KG1 (cell line): ENCODE data around the gene EIF2S3.
"Not testable (repeated sequence)": the region's sequence is repeated elsewhere in the genome, so short reads cannot be mapped to it uniquely, and the experiment has no call there.

Experiments
- DNase-seq: peaks from one replicate; lab custom pipeline; 2025; lab: John Stamatoyannopoulos, UW

The EIF2S3 gene

DNA sequence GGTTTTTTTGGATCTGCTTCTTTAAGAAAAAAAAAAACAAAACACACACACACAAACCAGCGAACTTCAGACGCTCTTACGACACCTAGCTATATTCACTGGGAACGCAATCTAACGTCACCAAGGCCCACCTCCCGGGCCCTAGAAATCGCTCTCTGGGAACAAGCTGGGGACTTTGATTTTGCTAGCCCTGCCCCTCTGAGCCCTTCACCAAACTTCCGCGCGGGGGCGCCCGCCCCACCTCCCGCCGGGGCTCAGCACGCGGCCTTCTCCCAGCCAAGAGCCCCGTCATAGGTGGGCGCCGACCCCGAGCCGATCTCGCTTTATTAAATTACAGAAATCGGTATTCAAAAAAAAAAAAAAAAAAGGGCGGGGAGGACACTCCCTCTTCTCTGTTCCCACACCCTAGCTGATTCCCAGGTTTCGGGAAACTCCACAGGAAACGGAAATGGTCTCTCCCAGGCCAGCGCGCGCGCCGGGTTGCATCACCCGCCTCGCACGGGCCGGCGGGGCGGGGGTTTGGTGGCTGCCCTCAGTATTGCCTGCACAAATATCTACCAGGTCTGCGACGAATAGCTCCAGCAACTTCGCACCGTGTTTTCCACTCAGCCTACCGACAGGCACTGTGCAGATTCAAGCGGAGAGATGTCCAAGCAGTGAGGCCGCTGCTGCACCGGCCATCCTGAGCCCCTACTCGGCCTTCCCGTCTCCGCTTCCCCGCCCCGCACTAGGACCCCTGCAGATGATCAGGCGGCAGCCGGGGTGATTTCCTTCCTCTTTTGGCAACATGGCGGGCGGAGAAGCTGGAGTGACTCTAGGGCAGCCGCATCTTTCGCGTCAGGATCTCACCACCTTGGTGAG lies at the start of gene EIF2S3:
TSS of gene EIF2S3 (plus strand) at position 775 of the 861 bp plus-strand sequence. CDS start at position 788, 13 bp downstream.
- DNase-seq: peak; percentile 65

DNA sequence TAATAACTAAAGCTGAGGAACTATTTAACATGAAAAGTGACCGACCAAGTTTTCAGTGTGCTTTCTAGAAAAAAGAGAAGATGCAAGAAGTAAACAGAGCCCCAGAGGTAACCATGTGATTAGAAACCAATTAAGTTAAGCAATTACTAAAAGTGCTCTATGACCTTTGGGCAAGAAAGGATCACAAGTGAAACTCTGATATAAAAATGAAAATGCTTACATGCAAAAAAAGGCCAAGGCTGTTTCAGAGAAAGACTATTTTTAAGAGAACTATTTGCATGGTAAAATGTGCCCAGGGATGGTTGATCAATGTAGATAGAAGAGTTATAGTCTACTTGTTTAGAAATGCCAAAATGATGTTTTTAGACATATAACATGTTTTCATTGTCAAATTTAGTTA lies 49.7 kb upstream of the EIF2S3 start:
- no peak for DNase-seq

DNA sequence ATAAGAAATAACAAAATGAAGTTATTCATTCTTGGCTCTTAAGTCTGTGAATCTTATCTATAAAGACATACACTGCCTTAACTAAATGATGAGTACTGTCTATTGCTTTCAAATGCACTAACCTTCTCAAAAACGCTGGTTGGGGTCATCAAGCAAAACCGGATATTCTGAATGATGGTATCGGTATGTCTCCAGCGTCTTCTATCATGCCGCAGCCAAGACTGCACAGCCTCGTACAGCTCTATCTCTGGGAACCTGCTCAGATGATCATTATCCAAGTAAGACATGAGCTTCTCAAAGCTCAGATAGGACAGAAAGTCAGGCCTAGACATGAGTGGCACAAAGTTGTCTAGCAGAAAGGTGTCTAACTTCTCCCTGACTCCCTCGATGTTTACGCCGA lies 48.9 kb upstream of the EIF2S3 start:
- no peak for DNase-seq

DNA sequence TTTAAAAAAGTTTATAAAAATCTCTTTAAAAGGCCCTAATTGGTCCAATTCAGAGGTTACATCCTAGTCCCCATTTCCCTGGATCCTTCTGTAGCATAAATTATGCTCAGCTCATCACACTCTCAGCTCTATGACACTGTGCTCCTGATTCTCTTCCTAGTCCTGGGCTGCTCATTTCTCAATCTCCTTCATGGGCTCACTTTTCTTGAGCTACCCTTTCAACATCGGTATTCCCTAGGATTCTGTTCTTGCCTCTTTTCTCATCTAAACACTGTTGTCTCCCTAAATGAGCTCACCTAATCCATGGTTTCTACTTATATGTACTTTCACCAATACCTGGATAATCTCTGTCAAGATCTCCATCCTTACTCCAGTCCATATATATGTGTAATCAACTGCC lies 42.5 kb upstream of the EIF2S3 start:
- DNase-seq: no peak

DNA sequence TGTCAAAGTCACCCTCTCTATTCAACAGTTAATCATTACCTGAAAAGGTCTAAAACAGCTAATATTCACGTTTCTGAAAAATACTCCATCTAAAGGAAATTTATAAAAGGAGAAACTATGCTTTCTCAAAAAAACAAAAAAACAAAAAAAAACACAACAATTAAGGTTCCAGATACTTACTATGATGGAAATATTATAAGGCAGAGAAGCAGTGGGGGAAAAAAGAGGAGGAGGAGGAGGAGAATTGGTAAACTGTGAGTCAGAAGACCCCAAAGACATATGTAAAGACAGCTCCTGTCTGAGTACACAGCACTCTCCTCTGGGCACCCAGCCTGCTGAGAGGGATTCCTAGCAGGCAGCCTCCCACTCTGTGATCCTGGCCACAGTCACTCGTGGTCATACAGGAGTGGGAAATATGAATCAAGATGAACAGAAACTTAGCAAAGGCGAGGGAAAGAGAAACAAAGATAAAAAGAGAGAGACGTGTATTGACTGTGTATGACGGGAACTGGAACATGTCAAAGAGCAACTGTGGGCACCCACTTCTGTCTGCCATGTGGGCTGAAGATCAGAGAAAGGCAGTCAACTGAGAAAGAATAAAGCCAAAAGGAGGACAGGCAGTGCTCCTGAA lies 40.3 kb upstream of the EIF2S3 start:
- DNase-seq: no peak

DNA sequence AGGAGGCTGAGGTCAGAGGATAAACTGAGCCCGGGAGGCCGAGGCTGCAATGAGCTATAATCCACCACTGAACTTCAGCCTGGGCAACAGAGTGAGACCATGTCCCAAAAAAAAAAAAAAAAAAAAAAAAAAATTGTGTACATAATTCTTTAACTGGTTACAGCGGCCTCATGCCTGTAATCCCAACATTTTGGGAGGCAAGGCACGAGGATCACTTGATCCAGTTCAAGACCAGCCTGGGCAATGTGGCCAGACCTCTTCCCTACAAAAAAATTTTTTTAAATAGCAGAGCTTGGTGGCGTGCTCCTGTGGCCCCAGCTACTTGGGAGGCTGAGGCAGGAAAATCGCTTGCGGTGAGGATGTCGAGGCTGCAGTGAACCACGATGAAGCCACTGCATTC lies 37.1 kb upstream of the EIF2S3 start:
- DNase-seq: no peak

DNA sequence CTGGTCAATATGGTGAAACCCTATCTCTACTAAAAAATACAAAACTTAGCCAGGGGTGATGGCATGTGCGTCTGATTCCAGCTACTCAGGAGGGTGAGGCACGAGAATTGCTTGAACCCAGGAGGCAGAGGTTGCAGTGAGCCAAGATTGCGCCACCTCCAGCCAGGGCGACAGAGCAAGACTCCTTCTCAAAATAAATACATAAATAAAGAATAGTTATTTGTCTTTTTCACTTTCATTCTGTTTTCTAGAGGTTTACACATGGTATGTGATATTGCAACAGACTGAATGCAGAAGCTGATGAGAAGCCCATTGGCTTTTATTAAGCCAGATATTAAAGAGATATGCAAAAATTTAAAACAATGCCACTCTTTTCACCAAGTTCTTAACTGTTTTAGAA lies 35.9 kb upstream of the EIF2S3 start:
- no peak for DNase-seq

DNA sequence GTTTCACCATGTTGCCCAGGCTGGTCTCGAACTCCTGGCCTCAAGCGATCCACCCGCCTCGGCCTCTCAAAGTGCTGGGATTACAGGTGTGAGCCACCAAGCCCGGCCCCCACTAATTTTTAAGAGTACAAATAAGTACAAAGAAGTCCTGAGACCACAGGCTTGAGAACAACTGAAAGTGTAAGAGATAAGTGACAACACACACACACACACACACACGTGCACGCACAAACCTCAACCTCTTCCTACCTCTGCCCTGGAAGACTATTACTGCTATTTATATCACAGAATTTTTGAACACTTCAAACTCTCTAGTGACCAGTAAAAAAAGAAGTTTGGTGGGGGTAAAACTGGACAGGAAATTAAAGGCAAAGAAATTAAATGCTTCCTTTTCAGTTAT lies 35.3 kb upstream of the EIF2S3 start:
- DNase-seq: no peak

DNA sequence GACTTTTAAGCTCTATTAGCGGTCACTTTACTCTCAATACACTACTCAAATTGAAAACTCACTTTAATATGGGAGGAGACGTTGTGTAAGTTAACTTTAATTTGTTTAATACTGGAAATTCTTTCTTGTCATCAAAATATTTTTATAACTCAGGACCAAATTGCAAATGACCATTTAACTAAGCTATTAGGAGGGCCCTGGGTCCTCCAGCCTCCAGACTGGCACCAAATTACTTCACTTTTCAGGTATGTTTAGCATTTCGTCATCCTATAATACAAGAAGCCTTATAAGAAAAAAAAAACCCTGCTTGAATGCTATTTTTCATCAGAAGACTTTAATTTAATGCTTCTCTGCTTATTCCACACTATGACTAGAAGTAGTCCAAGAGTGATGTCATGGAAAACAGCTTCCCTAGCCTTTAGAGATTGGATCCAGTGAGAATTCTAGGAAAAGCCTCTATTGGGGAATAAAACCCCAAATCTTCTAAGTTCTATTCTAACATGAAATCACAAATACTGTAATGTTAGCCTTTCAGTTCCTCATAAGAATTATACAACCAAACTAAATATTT lies 34.4 kb upstream of the EIF2S3 start:
- no peak for DNase-seq

DNA sequence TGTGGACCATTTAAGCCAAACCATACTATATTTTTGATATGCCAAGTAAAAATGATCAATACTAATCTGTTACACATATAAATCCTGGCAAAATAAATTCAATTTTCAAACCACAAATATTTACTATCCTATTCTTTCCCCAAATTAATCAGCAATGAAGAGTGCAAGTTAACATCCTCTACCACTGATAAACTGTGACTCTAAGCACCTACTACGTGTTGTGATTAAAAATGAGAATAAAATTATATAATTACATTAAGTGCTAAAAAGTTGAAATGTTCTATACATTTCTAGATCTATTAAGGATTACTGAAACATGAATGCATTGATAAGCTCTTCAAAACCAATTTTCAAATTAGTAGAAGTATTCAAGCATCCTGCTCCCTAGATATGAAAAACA lies 31.2 kb upstream of the EIF2S3 start:
- no peak for DNase-seq

DNA sequence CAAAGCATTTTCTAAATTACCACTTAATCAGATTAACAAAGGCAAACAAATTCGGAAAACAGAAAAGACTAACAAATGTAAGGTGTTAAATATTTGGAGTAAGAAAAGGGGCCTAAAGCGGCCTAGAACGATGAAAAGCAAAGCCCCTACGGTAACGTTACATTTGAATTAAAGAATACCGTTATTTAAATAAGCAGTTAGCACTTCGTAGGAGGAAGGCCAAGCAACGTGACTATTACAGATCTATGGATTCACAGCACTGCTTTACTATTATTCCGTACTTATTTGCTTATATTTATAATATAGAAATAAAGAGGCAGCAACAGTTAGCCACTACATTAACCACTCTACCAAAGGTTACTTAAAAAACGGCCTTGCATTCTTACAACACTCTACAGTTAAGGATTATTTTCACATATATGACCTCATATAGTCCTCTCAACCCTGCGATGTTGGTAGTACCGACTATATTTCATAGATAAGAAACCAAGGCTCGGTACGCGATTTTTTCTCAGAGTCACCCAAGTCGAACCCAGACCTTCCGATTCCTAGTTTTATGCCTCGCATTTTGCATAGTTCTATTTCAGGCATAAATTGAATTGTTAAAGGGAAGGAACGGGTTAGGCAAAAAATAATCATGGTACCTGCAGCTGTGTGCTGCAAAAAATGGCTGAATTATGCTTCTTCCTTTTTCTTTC lies 30.6 kb upstream of the EIF2S3 start:
- no peak for DNase-seq

DNA sequence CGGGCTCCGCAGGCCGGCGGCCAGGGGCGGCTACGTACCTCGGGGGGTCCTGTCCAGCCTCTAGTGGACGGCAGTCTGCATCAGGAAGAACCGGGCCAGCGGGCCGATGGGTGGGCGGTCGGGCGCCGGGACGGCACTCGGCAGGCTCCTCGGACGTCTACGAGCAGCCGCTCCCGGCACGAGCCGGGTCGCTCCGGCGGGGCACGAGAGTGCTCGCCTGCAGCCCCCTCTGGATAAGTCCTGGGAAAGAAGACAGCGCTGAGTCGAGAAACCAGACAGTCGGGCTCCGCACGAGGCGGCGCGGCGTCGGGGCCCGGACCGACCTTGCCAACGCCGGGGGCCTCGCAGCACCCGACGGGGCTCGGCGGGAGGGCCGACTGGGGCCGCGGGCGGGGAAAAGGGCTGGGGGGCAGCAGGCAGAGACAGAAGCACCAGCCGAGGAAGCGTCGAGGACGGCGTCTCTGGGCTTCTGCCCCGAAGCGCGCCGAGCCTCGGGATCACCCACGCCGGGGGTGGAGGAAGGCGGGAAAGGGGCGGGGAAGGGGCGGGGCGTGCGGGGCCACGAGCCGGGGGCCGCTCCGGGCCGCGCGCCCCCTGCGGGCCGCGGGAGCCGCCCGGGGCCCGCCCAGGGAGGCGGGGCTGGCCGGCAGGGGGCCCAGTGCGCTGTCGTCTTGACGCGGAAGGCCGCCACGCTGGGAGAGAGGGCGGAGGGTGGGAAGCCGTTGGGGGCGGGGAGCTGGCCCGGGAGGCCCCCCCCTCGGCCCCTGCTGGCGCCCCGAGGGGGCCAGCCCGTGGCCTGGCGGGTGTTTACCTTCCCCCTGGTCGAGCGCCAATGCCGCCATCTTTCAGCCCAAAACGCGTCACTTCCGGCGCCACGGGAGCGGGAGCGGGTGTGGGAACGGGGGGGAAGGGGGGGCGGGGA lies 29.7 kb upstream of the EIF2S3 start:
- peak; percentile 70 for DNase-seq

DNA sequence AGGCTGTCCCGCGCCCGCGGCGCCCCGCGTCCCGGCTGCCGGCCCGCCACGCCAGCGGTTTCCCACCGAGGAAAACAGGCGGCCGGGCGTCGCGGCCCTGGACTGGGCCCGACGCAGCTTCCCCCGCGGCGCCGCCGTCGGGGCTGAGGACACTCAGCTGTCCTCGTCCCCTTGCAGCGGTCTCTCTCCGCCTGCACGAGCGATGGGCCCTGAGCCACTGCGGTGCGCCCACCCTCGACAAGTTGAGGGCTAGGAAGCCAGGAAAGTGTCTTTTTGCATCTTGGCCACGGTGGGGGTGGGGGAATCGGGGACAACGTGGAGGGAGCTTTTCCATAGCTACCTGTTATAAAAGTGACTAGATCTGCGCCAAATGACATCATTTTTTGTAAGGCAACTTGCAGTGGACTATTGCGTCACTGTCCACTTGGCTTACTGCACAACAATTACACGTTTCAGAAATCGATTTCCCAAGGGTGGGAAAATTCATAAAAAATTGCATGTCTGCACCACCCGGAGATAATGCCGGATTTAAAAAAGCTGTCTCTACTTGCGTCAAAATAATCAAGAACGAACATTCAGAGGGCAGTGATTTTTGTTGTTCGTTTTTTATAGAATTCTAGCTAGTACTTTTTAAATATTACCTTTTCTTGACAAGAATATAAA lies 28.9 kb upstream of the EIF2S3 start:
- peak; percentile 6 for DNase-seq

DNA sequence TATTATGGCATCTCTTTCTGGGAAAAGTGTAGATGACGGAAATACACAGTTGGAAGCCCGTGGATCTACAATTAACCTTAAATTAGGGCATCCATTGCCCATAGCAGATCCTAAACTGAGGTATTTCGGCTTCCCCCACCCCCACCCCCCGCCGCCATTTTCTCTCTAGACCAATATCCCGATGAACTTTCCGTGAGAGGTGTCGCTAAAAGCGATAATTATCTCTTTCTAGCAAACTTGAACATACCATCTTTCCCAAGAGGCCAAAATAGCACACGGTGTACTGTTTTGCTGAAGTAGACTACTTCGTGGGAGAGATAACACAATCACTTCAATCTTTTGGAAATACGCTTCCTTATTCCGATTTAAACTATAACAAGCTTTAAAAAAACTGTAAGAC lies 28.3 kb upstream of the EIF2S3 start:
- DNase-seq: no peak

DNA sequence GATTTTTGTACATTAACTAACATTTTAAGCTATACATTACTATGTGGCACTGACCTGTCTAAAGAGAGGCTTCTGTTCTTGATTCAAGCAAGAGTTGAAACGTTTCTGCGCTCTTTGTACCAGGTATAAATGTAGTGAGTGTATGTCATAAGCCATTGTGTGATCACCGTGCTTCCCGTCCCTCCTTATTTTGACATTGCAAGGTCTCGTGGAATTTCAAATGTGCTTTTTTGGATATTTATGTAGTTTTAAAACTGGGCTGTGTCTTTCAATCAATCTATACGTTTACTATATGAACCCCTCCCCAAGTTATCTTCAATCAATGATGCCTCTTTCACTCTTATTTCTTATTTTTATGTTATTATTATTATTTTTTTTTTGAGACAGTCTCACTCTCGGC lies 27.7 kb upstream of the EIF2S3 start, which contains the start of gene KLHL15:
TSS of gene KLHL15 (minus strand) at position 101 of the 400 bp plus-strand sequence. CDS start 20,493 bp downstream, outside the sequence.
- DNase-seq: no peak

DNA sequence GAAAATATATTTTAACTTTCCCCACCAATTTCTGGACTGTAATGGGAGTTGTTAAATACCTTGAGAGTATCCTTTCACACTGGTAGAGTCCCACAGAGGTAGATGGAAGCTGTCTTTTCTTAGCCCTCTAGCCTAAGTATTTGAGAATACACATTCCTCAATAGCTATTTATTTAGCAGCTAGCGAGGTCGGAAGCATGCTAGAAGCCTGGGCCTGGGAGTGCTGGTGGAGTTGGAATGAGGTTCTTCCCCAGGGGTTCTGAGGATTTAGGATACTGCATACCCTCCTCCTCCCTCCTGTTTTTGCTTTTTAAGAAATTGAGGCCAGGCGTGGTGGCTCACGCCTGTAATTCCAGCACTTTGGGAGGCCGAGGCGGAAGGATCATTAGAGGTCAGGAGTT lies 26.8 kb upstream of the EIF2S3 start:
- DNase-seq: no peak

DNA sequence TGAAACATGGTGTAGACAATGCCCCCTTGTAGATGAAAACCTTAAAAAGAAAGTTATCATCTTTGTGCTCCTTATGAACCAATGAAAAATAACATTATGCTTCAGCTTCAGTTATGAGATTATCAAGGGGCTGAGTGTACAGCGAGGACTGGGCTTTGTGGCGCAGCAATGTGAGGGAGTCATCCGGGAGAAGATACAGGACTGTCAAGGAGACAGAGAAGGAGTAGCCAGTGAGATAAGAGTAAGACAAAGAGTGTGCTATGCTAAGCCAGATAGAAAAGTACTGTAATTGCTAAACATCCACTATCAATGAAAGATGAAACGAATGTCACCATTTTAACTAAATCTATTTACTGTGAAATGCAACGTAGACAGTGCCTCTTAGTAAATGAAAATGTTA lies 24.2 kb upstream of the EIF2S3 start:
- DNase-seq: no peak

DNA sequence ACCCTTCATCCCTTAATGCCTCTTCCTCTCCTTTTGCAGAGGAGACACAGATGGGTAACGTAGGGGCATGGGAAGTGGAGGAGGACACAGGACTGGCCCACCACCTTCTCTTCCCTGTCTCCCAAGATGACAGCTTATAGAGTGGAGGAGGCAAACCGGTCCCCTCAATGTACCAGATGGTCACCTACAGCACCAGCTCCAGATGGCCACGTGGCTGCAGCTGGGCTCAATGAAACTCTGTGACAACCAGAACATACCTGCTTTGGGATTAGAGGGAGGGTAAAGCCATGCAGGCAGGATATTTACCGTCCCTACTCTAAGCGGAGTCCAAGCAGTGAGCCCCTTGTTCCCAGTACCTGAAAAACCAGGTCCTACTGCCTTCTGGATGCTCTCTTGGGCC lies 20.3 kb upstream of the EIF2S3 start:
- no peak for DNase-seq

DNA sequence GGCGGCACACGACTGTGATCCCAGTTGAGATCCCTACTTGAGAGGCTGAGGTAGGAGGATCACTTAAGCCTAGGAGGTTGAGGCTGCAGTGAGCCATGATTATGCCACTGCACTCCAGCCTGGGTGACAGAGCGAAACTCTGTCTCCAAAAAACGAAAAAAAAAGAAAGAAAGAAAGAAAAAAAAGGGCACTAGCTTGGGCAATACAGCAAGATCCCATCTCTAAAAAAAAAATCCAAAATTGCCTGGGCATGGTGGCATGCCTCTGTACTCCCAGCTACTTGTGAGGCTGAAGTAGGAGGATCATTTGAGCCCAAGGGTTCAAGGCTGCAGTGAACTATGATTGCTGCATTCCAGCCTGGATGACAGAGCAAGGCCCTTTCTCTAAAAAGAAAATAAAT lies 17.0 kb upstream of the EIF2S3 start:
- DNase-seq: no peak

DNA sequence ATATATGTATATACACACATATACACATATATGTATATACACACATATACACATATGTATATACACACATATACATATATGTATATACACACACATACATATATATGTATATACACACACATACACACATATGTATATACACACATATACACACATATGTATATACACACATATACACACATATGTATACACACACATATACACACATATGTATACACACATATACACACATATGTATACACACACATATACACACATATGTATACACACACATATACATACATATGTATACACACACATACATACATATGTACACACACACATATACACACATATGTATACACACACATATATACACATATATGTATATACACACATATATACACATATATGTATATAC lies 8.7 kb upstream of the EIF2S3 start:
- DNase-seq: not testable (repeated sequence)

DNA sequence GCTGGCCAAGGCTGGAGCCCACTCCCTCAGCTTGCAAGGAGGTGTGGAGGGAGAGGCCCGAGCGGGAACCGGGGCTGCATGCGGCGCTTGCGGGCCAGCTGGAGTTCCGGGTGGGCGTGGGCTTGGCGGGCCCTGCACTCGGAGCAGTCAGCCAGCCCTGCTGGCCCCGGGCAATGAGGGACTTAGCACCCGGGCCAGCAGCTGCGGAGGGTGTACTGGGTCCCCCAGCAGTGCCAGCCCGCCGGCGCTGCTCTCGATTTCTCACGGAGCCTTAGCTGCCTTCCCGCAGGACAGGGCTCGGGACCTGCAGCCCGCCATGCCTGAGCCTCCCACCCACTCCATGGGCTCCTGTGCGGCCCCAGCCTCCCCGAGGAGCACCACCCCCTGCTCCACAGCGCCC lies 5.1 kb upstream of the EIF2S3 start:
- DNase-seq: not testable (repeated sequence)
